GM18507 (cell line): ENCODE results near the gene GDNF.

Experiments
- DNase-seq: peaks from one replicate; pipeline ENCODE4 v3.0.0; 2011; ENCODE audit warnings: low read depth; ENCODE audit not compliant: insufficient read length; ENCODE audit errors: extremely low spot score
- FAIRE-seq: peaks from 2 replicates; lab custom pipeline; 2011; peaks lifted over from hg19 to GRCh38; lab: Jason Lieb, UNC

The GDNF gene

DNA sequence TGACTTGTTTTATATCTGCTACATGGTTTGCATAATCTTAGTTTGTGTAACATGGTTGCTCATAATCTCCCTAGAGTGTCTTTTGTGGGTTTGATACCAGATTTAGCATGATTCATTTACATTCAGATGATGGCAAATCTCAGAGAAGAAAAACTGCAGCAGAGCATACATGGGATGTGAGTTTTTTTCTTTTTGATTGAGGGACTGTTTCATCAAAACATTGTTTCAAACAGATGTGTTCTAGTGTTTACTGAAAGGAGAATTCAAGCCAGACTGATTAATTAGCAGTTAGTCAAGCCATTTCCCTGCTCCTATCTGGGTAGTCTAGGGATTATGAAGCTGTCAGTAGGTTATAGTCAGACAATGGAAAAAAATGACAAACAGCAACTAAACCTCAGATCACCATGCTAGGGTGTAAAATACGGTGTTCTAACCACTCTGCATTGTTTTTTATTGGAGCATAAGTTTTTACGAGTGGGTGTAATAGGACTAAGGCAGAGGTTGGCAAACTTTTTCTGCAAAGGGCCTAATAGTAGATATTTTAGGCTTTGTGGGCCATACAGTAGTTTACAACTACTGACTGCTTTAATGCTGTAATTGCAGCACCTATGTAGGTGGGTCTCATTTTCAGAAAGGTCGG is 10.5 kb upstream of the GDNF start:
- FAIRE-seq: no peak
- DNase-seq: no peak

DNA sequence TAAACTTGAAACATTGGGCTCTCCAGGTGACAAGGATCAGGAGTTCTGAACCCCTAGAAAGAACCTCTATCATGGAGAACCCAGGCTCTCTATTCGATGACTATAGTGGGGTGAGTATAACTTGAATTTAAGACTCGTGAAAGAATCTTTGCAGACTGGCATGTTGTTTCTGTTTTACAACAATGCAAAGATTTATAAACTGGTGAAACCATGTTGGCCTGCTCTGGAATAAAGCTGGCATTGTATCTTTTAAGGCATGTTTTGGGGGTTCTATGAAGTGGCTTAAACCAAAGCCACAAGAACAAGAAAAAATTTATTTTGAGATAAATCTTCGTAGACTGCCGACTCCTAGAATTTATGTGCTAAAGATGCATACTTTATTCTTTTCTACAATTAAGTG is 9.8 kb upstream of the GDNF start:
- FAIRE-seq (no peak), DNase-seq (no peak)

DNA sequence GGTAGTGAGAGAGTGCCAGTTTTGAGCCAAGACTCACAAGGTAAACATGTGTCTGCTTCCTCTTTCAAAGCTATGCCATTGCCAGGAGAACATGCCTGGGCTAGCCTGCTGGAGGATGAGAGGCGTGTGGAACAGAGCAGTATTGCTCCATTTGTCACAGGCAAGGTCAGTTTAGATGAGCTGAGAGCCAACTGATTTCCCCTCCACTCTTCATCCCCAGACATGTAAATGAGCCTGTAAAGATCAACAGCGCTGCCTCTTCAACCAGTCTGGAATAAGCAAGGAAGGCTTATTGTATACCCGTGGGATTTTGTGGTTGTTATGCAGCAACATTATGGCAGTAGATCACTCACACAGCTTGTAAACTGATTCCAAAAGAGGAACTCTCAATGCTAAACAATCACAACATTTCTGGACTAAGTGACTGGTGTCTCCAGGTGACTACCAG is 8.2 kb upstream of the GDNF start:
- peak; percentile 18 for FAIRE-seq

DNA sequence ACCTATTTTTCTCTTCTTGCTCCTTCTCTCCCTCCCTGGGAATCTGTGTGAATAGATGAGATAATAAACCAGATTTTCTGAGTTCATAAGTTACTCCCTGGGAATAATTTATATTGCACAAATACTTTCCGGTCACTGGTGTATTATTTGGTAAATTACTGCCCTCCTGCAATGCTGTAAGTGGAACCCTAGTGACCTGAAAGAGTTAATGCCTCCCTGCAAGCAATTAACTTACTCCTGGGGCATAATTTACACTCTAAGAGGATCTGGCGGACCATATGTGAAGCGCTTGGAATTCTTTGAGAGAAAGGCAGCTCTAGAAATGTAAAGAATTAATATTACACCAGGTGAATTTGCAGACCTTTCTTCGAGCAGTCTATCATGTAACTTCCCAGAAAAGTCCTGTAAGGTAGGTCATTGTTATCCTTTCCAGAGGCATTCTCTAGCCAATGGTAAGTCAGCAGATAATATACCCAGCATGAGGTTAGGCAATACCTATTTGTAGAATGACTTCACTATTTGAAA is 7.0 kb upstream of the GDNF start:
- DNase-seq: no peak
- no peak for FAIRE-seq

More for the DNA sequence above, 8.2 kb upstream of the GDNF start:
- no peak for DNase-seq

DNA sequence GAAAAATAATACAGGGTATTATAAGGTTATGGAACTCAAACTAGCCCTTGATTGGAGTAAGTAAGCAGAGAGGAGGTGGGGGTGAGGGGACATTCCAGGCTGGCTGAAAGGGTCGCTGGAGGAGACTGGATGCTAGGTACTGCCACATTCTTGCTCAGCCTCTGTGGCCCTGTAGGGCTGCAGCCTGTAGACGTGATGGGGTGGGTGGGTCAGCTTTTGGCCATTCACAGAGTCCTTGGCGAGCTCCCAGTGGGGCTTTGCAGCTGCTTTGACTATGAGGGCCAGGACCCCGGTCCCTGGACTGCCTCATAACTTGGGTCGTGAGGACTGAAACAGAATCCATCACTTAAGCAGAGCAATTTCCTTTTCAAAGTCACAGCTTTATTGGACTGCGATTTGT is 4.2 kb upstream of the GDNF start:
- no peak for FAIRE-seq
- no peak for DNase-seq

DNA sequence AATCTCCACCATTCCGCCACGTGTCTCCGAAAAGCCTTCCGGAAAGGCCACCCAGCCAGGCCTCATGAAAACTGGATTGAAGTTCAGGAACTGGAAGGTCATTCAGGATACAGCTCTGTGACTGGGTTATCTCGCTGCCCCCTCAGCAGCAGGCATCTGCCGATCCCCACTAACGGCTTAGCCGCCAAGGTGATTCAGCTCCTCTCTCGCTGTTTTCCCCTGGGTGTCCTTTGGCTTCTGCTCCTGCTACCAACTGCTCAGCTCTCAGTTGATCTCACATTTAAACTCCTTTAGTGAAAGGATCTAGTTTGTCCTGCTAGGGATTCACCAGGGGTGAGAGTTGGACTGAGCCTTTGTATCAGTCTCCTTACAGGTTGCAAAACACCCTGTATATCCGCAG is 2.2 kb upstream of the GDNF start:
- DNase-seq (no peak), FAIRE-seq (no peak)

DNA sequence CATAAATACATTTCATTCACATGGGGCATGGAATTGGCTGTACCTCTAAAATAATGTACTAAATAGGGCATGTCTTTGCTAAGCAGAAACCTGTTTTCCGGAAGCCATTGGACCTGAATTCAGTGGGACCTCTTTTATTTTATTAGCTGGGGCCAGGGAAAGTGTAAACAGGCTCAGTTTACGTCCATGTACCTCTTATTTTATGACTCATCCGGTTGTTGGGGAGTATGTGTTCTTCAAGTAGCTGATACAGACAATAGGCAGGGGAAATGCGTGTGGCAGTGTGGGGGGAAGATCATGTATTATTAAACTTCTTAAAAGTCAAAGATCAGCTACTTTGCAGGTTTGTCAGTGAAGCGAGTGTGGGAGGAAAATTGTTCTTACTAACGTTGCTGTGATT is 1.4 kb upstream of the GDNF start:
- no peak for DNase-seq
- FAIRE-seq: no peak

DNA sequence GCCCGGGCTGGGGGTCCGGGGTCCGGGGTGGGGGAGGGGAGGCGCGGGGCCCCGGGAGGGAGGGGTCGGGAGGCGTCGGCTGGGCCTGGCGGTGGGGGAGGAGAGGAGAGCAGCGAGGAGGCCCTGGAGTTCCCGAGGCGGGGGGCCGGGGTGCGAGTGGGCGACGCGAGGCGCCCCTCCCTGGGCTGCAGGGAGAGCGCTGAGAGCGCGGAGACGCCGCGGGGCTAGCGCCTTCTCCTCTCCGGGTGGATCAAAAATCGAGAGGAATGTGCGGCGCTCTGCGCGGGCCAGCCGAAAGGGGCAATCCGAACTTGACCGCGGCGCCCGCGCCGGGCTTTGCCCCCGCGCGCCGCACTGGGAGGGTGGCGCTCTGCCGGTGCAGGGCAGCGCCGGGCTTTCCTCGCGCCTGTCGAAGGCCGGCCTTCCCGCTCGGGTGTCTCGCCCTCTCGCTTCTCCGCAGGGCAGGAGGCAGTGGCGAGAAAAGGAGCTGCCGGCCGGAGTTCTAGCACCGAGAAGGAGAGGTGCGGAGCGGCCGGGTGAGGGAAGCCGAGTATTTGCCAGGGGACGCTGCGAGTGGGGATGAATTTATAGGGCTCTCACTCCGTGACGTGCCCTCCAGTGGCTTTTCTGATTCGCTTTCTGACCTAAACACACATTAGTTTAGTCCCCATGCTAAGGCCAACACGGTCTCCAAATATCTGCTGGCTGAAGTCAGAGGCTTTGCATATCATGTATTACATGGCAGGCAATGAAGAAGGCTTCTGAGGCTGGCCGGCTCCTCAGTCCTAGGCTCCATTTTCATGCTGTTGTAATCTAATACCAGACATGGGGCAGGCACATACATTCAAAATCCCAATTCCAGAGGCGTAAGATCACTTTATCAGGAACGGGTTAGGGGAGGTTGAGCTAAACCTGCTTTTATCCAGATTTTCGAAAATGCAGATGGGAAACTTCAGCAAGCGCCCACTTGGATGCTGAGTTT is 503 bp upstream of the GDNF start:
- no peak for DNase-seq
- FAIRE-seq: no peak

DNA sequence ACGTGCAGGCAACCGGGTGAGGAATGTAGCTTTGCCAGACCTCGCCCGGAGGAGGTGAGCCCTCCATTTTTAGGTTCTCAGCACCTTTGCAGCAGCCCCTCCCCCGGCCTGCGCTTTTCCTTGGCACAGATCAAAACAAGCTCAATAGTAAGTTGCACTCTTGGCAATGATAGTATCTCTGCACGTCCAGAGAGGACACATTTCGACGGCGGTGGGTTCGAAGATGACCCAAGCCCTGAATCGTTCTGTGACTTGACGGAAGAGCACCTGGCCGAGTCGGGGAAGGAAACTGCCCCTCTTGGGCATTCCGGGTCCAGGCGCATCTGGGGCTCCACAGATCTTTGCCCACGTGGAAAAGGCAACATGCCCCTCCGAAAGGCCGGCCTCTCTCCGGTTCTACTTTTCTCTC is 904 bp downstream of the GDNF start:
- DNase-seq: no peak

DNA sequence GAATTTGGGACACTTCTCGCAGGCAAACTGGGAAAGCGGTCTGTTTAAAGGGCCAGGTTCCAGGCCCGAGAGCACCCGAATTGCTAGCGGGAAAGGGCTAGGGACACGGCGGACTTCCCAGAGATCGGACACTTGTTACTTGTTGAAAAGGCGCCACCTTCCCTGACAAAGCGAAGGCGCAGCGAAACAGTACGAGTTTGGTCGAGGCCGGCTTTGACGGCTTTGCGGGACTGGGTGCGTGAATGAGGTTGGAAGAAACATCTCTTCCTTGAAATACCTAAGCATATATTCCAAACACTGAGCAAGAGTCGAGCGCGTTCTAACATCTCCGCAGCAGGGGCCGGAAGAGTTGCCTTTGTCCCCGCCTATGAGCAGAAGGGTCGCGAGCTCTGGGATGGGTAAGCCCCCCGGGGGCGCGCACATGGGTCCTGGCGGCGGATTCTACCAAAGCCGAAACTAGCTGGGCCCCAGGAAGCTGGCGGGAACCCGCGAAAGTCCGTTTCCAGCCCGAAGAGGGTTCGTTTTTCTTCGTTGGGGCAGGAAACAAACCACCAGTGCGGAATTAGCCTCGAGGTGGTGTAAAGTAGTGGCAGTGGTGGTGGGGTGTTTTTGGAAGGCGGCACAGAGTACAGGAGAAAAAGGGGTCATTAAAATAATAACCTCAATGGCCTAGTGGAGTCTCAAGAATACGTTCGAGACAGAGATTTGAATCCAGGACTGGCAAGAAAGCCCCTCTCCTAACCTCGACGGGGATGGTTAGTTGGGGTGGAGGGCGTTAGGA is 1.5 kb downstream of the GDNF start:
- no peak for FAIRE-seq
- DNase-seq: no peak

More for the DNA sequence above, 904 bp downstream of the GDNF start:
- FAIRE-seq: no peak

DNA sequence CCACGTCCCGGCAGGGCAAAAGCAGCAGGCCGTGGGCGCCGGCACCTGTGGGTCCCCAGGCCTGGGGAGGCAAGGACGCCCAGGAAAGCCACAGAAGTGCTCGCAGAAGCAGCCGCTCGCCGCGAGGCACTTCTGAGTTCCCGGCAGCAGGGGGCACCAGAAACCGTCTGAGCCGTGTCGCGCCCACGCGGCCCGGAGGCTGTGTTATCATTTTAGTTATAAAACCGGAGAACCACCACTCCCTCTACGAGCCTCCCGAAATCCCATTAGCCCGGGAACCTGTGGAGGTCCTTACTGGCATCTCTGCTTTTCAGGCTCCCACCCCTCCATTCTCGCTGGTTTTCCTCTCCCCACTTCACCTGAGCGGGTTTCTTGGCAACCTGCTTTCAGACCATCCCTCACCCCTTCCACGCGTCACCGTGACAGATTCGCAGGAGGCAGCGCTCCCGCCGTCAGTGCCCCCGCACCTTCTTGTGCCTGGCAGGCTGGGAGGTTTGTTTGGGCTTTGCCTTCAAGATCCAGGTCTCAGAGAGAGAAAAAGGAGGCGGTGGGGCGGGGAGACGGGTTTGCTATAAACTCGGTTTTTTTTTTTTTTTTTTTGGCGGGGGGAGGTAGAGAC is 2.3 kb downstream of the GDNF start:
- FAIRE-seq (peak; percentile 83), DNase-seq (peak; percentile 71)

DNA sequence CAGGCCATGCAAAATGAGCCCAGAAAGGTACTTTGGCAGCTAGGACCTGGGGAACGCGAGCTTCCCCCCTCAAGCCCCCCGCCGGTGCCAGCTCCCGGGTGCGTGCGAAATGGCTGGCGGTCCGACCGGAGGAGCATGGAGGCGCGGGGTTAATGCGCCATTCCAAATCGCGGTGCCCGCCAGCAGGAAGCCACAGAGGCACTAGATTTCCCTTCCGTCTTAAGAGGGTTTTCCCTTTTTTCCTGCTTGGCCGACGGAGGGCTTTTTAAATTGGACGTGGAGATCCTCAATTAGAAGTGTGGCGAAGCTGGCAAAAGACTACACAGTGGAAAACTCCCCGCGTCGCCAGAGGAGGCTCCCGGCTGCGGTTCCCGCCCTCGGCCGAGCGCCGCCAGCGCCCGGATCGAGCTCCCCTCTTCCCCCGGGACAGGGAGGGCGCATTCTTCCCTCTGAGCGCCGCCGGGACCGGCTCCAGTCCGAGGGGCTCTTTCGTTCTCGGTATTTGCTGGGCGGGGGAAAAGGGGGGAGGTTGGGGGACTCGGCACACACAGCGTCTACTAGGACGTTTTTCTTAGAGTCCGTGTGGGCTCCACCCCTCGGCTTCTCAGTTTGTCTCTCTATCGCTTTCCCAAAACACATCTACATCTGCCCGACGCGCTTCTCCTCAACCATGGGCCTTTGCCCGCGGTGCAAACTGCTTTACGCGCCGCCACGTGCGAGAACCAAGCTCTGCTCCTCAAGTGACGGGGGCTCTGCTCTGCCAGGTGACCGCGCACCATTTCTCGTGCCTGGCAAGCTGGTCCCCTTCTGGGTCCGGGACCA is 3.0 kb downstream of the GDNF start:
- DNase-seq: no peak
- FAIRE-seq: no peak

DNA sequence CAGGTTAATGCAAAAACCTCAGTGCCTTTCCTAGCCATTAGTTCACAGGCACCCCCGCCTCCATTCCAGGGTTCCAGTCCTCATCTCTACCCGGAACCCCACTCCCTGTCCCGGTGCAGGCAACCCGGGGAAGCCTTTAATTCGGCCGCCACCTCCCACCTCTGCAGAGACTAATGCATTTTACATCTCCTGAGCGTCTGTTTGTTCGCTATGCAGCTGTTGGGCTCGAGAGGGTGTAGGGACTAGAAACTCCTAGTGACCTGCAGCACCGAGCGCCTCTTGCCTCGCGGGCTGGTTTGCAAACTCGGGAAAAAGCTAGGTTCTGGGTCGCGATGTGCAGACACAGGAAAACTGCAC is 3.6 kb downstream of the GDNF start:
- FAIRE-seq (no peak), DNase-seq (no peak)

DNA sequence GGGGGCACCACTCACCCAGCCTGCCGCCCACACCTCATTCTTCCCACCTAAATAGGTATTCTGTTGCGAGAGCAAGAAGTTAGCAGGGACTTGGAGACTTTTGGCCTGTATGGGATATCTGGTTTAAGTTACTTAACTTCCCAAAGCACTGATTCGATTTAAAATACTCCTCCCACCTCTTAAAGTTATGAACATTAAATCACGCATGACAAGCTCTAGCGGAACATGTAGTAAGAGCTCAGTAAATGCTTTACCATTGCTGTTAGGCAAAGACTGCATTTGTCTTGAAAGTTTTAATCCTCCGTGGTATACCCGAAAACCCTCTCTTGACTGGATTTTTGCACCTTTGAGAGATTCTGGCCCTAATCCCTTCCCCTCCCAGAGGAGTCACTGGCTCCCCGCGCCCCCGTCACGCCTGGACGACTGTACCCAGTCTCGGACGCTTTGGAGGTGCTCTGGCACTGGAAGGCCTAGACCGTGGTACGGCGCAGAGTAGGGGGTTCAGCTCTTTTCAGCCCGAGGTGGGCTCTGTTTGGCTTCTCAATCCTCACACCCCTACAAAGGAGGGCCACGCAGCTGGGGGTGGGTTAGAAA is 4.4 kb downstream of the GDNF start:
- FAIRE-seq: no peak
- DNase-seq: no peak

DNA sequence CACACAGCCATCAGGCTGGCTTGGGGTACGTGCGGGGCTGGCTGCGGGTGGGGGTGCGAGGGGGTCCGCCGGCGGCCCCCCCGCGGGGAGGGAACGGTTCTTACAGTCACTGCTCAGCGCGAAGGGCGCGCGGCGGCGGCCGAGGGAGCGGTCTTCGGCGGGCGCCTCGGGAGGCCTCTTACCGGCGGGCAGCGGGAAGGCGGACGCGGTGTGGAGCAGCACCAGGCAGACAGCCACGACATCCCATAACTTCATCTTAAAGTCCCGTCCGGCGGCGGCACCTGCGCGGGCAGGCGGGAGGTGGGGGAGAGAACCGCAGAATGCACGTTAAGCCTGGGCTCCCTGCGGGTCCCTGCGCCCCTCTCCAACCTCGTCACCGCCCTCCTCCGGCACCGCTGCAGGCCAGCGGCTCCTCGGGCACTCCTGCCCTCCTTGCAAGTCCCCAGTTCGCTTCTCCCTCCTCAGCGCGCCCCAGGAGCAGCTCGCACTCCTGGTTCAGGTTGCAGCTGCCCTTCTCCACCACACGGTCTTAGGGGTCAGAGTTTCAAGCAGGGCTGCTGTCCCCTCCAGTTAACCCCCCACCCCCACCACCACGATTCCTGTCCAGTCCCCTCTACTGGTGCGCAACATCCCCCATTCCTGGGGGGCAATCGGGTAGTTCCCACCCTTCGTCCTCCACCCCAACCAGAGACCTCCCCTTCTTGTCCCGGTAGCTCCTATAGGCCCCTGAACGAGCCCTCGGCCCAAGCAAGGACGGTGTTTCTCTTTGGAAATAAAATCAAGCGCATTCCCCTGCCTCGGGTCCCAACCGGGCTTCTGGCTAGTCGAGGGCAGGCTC is 5.1 kb downstream of the GDNF start:
- DNase-seq: no peak
- no peak for FAIRE-seq

DNA sequence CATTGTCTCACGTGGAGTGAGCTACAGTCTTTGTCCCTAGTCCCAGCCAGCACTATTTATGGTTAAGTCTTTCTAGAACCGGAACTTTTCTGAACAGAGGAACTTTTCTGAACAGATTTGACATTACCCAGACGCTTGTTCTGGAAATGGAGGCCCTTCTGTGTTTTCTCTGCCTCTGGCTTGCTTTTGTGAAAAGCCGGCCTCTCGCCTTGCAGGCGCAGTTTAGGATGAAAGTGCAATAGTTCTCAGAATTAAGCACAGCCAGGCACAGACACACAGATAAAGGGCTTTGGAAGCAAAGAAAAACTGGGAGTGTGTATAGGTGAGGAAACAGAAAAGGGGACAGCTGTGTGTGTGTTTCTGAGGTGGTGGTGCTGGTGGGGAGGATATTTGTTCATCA is 5.9 kb downstream of the GDNF start:
- no peak for DNase-seq
- no peak for FAIRE-seq

DNA sequence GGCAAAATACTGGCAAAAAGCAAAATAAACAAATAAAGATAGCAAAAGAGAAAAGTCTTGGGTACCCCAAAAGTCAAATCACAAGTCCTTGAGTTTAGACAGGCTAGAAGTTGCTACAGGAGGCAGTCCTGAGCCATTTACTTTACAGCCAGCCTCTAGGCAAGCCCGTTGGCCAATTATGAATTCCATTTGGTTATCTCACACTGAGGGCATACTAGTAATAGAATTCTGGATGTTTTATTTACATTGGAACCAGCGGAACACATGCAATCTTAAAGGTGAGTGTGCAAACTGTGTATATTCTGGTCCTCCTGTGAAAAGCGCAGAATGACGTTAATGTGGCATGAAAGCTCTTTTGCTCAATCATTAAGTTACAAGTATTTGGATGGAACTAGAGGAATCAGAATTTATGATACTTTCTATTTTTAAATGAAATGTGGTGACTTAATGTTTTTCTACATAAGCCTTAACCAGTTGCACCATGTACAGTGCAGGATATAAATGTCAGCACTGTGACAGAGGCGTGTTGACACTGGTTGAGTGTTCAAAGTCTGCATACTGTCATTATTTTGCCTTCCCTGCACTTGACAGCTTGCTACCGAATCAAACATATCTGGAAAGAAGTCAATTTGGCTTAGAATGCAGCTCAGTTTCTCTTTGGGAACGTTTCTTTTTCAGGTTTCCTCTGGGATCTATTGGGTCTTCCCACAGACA is 7.9 kb downstream of the GDNF start:
- no peak for FAIRE-seq
- DNase-seq: no peak
